GM19035 (cell line): ENCODE data around the gene RIPK4.

Experiments
- ATAC-seq: cut with Tn5 transposase; IDR thresholded peaks from one replicate; pipeline ENCODE4 v1.9.1; 2021; ENCODE audit not compliant: unreplicated experiment

RIPK4 gene

GRCh38 chr21:41766883-41767605 is at the start of gene RIPK4:
Gene RIPK4 (minus strand): TSS chr21:41767052. CDS start chr21:41767041, 11 bp downstream.
- ATAC-seq: no peak

- no peak for ATAC-seq
Observed at GRCh38 chr21:41815652-41816582, 49.1 kb upstream of the RIPK4 start.

GRCh38 chr21:41813226-41813625 is 46.4 kb upstream of the RIPK4 start:
- no peak for ATAC-seq

GRCh38 chr21:41812679-41813078 is 45.8 kb upstream of the RIPK4 start:
- ATAC-seq: no peak

GRCh38 chr21:41810597-41810932 is 43.7 kb upstream of the RIPK4 start:
- ATAC-seq: no peak

GRCh38 chr21:41809891-41810596 is 43.2 kb upstream of the RIPK4 start:
- no peak for ATAC-seq

- no peak for ATAC-seq
Observed at GRCh38 chr21:41808846-41809245, 42.0 kb upstream of the RIPK4 start.

- ATAC-seq: no peak
Observed at GRCh38 chr21:41808094-41808493, 41.2 kb upstream of the RIPK4 start.

GRCh38 chr21:41806773-41807172 is 39.9 kb upstream of the RIPK4 start:
- ATAC-seq: no peak

GRCh38 chr21:41805643-41806042 is 38.8 kb upstream of the RIPK4 start:
- no peak for ATAC-seq

- ATAC-seq: no peak
Observed at GRCh38 chr21:41805038-41805437, 38.2 kb upstream of the RIPK4 start.

- ATAC-seq: no peak
Observed at GRCh38 chr21:41804381-41804780, 37.5 kb upstream of the RIPK4 start.

GRCh38 chr21:41803316-41803715 is 36.5 kb upstream of the RIPK4 start:
- no peak for ATAC-seq

GRCh38 chr21:41802684-41803083 is 35.8 kb upstream of the RIPK4 start:
- ATAC-seq: no peak

GRCh38 chr21:41802198-41802584 is 35.3 kb upstream of the RIPK4 start:
- no peak for ATAC-seq

GRCh38 chr21:41801321-41802197 is 34.7 kb upstream of the RIPK4 start:
- no peak for ATAC-seq

GRCh38 chr21:41800425-41801320 is 33.8 kb upstream of the RIPK4 start:
- ATAC-seq: no peak

- no peak for ATAC-seq
Observed at GRCh38 chr21:41799763-41800162, 32.9 kb upstream of the RIPK4 start.

- no peak for ATAC-seq
Observed at GRCh38 chr21:41798326-41798725, 31.5 kb upstream of the RIPK4 start.
